CD14-positive monocyte (primary cell): ENCODE measurements around the gene MMP19. TPM values are rescaled to one million over a fixed set of nuclear protein-coding genes. Genes with fewer than 3 reads are reported as not detected.
A peak's percentile ranks its signal among the peaks of the same experiment; 100 is the strongest.

Source experiments
- DNase-seq, 3 donors: peaks; one replicate each; pipeline ENCODE4 v3.0.0-alpha.2; 2011 to 2022
- H2AFZ ChIP-seq: 2 replicates; pipeline ENCODE4 v1.6.0; 2012; ENCODE audit warnings: mild to moderate bottlenecking, low read depth, low read length, inconsistent platforms; ENCODE audit not compliant: insufficient read depth, poor library complexity, severe bottlenecking
- H3K27ac ChIP-seq, 2 donors: 1 replicate in 1 of 2; 2 replicates in 1 of 2; pipeline ENCODE4 v1.5.1; 2012 to 2013; ENCODE audit warnings: low read length in 2 of 2, control low read depth in 1 of 2, inconsistent platforms in 1 of 2, low read depth in 1 of 2, mild to moderate bottlenecking in 1 of 2
- H3K27me3 ChIP-seq, 2 donors: one replicate each; pipeline versions ENCODE4 v1.6.0 to v1.6.1; 2011 to 2013; ENCODE audit warnings: low read length in 2 of 2; ENCODE audit not compliant: control insufficient read depth in 2 of 2, insufficient read depth in 2 of 2
- H3K36me3 ChIP-seq, 2 donors: replicated peaks in 1 of 2; 1 replicate in 1 of 2; 2 replicates in 1 of 2; pipeline versions ENCODE4 v1.5.1 to v1.6.1; 2012 to 2013; ENCODE audit warnings: low read length in 2 of 2, control low read depth in 1 of 2, inconsistent platforms in 1 of 2, mild to moderate bottlenecking in 1 of 2; ENCODE audit not compliant: insufficient read depth in 2 of 2, control insufficient read depth in 1 of 2
- H3K4me1 ChIP-seq, 2 donors: 1 replicate in 1 of 2; 2 replicates in 1 of 2; pipeline versions ENCODE4 v1.5.1 to v1.6.1; 2012 to 2013; ENCODE audit warnings: low read length in 2 of 2, control low read depth in 1 of 2, inconsistent platforms in 1 of 2, mild to moderate bottlenecking in 1 of 2, moderate library complexity in 1 of 2; ENCODE audit not compliant: insufficient read depth in 2 of 2, control insufficient read depth in 1 of 2
- H3K4me2 ChIP-seq: replicated peaks from 2 replicates; pipeline ENCODE3; 2012; ENCODE audit warnings: low read length, moderate library complexity, mild to moderate bottlenecking; ENCODE audit not compliant: poor library complexity, severe bottlenecking; ENCODE audit errors: extremely low read depth
- H3K4me3 ChIP-seq, 3 experiments: fragments of 200-600 bp in 1 of 3; sonication (generic) in 1 of 3; replicated peaks in 1 of 3; 1 replicate in 2 of 3; 2 replicates in 1 of 3; pipeline ENCODE4 v1.5.1; 2011 to 2013; ENCODE audit warnings: low read length in 3 of 3, mild to moderate bottlenecking in 3 of 3, control low read depth in 2 of 3, low read depth in 2 of 3, inconsistent platforms in 1 of 3, moderate library complexity in 1 of 3
- H3K79me2 ChIP-seq: 2 replicates; pipeline ENCODE4 v1.6.0; 2012; ENCODE audit warnings: mild to moderate bottlenecking, control low read depth, inconsistent platforms, low read length, moderate library complexity; ENCODE audit not compliant: insufficient read depth
- H3K9ac ChIP-seq: 2 replicates; pipeline ENCODE4 v1.6.0; 2017; ENCODE audit warnings: low read length, mild to moderate bottlenecking; ENCODE audit not compliant: insufficient read depth, poor library complexity, severe bottlenecking
- H3K9me3 ChIP-seq, 2 donors: replicated peaks in 1 of 2; 1 replicate in 1 of 2; 2 replicates in 1 of 2; pipeline versions ENCODE4 v1.5.1 to v1.6.1; 2012 to 2013; ENCODE audit warnings: low read length in 2 of 2, control low read depth in 1 of 2; ENCODE audit not compliant: control insufficient read depth in 1 of 2, insufficient read depth in 1 of 2
- H4K20me1 ChIP-seq: 2 replicates; pipeline ENCODE4 v1.6.0; 2012; ENCODE audit warnings: mild to moderate bottlenecking, low read length, control low read depth, moderate library complexity; ENCODE audit not compliant: insufficient read depth
- H3K27ac Mint-ChIP-seq, 7 donors: one replicate each; pipeline ENCODE4 v1.8.0; 2020; ENCODE audit warnings: mild to moderate bottlenecking in 7 of 7, mixed read lengths in 7 of 7, moderate library complexity in 6 of 7, inconsistent platforms in 2 of 7
- H3K27me3 Mint-ChIP-seq, 3 donors: one replicate each; pipeline ENCODE4 v1.8.0; 2021 to 2022; ENCODE audit warnings: low read depth in 3 of 3, mild to moderate bottlenecking in 3 of 3, mixed read lengths in 3 of 3, moderate library complexity in 3 of 3, inconsistent platforms in 1 of 3
- H3K36me3 Mint-ChIP-seq, 2 donors: one replicate each; pipeline ENCODE4 v1.8.0; 2020; ENCODE audit warnings: mixed read lengths in 2 of 2, inconsistent platforms in 1 of 2, mild to moderate bottlenecking in 1 of 2
- H3K4me1 Mint-ChIP-seq: one replicate; pipeline ENCODE4 v1.8.0; 2020; ENCODE audit warnings: mild to moderate bottlenecking, mixed read lengths
- H3K4me3 Mint-ChIP-seq, 2 donors: one replicate each; pipeline ENCODE4 v1.8.0; 2020; ENCODE audit warnings: mild to moderate bottlenecking in 2 of 2, mixed read lengths in 2 of 2, moderate library complexity in 1 of 2
- H3K9me3 Mint-ChIP-seq, 7 donors: one replicate each; pipeline ENCODE4 v1.8.0; 2020 to 2022; ENCODE audit warnings: mixed read lengths in 7 of 7, mild to moderate bottlenecking in 6 of 7, moderate library complexity in 6 of 7, inconsistent platforms in 2 of 7
- CTCF ChIP-seq: fragments of 200-600 bp; IDR thresholded peaks from one replicate; pipeline ENCODE4 v1.8.0; 2022; ENCODE audit warnings: antibody characterized with exemption, mild to moderate bottlenecking
- WGBS: methylation state at CpG from one replicate; pipeline ENCODE4 v1.1.5; 2013; ENCODE audit warnings: missing lambda C conversion rate; ENCODE audit not compliant: insufficient coverage; 5-methylcytosine and 5-hydroxymethylcytosine counted together
- intact Hi-C, 2 donors: fragments of 100-400 bp; cut with micrococcal nuclease; formaldehyde crosslinking; loops; one replicate each; pipeline versions ENCODE4 v1.15.0 to v1.15.1; 2023
- polyA plus RNA-seq, 3 donors: library from polyadenylated mRNA; depleted of rRNA in 1 of 3; unstranded in 2 of 3; stranded (reverse) in 1 of 3; fragments of 300-500 nt in 2 of 3; fragments of >200 nt in 1 of 3; fragmentation: Illumina TruSeq in 2 of 3; gene quantifications; 1 replicate in 2 of 3; 2 replicates in 1 of 3; pipeline ENCODE4 v1.2.3, GENCODE V29; 2012 to 2021

Gene MMP19
- polyA plus RNA-seq, 3 donors = 0.81 to 2.8 (median 1.0) TPM

- Histone ChIP-seq H3K79me2 (no peaks in the 10 kb centered on the region), H3K27ac (no peak overlapping the region), H3K4me1 (no peaks in the 10 kb centered on the region), H3K4me3 (no peak overlapping the region), H3K9ac (no peak overlapping the region), H4K20me1 (peaks cover 6% of the 10 kb centered on the region), H3K36me3 (peaks cover 81 to 98% of the 10 kb centered on the region in 2 donors), H2AFZ (no peak overlapping the region), H3K27me3 (no peaks in the 10 kb centered on the region), H3K4me2 (no peak overlapping the region), H3K9me3 (no peaks in the 10 kb centered on the region)
- DNase-seq = no peak
- peaks cover 76 to 94% of the 10 kb centered on the region in 2 donors for H3K36me3 Mint-ChIP-seq
- H3K9me3 Mint-ChIP-seq = no peaks in the 10 kb centered on the region
- H3K4me3 Mint-ChIP-seq = no peak overlapping the region
- H3K4me1 Mint-ChIP-seq = no peaks in the 10 kb centered on the region
- peaks cover 0 to 3% (median 0%) of the 10 kb centered on the region in 3 donors for H3K27me3 Mint-ChIP-seq
- no peak overlapping the region for H3K27ac Mint-ChIP-seq
- intact Hi-C loops = no loop called here
- no peak for TF ChIP-seq CTCF
- WGBS = 100% methylated on average over 1 of the region's 4 CpGs
These were observed 52.8 kb downstream of the MMP19 start for GRCh38 chr12:55789893-55790292.

DNA sequence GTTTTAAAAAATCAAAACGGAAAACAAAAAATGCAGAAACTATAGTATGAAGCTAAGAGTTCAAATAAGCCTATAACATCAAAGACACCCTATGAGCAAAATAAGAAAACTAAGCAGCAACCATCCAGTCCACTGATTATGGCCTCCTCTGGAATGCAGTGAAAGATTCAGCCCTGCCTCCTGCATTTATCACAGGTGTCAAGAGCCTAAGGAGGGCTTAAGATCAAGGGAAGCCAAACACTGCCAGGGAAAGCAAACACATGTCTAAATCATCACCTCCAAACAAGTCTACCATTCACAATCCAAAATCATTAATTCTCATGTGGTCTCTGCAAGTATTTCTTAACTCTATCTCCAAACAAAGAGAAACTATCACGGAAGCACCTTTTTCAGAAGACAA lies 53.6 kb downstream of the MMP19 start:
- no peaks in the 10 kb centered on the region for H3K9me3 ChIP-seq
- no peak overlapping the region for H2AFZ ChIP-seq
- H3K27me3 ChIP-seq = no peaks in the 10 kb centered on the region
- no peaks in the 10 kb centered on the region for H4K20me1 ChIP-seq
- Mint-ChIP-seq H3K36me3 (peaks cover 78 to 94% of the 10 kb centered on the region in 2 donors), H3K27me3 (peaks cover 0 to 3% (median 0%) of the 10 kb centered on the region in 3 donors), H3K4me1 (no peaks in the 10 kb centered on the region), H3K27ac (peak overlapping the region in 2 of 7 donors; percentile 26 to 50), H3K4me3 (no peak overlapping the region), H3K9me3 (no peaks in the 10 kb centered on the region)
- intact Hi-C loops = no loop called here
- H3K4me1 ChIP-seq = no peaks in the 10 kb centered on the region
- no peak overlapping the region for H3K27ac ChIP-seq
- no peaks in the 10 kb centered on the region for H3K79me2 ChIP-seq
- H3K4me3 ChIP-seq = no peak overlapping the region
- no peak for TF ChIP-seq CTCF
- H3K9ac ChIP-seq = no peak overlapping the region
- no peak for DNase-seq
- H3K4me2 ChIP-seq = no peak overlapping the region
- WGBS = 100% methylated on average over 1 of the region's 2 CpGs
- peaks cover 81 to 98% of the 10 kb centered on the region in 2 donors for H3K36me3 ChIP-seq
